GM18517 (cell line): Measurements from ENCODE around the gene SLCO1B3.
"Not testable (repeated sequence)": the region's sequence is repeated elsewhere in the genome, so short reads cannot be mapped to it uniquely, and the experiment has no call there.

Experiments used
- ATAC-seq: cut with Tn5 transposase; IDR thresholded peaks from one replicate; pipeline ENCODE4 v1.9.1; 2021; ENCODE audit warnings: mild to moderate bottlenecking, moderate library complexity; ENCODE audit not compliant: unreplicated experiment

The SLCO1B3 gene

GRCh38 chr12:20810487-20810886 is at the start of gene SLCO1B3:
Gene SLCO1B3 (plus strand): TSS chr12:20810705. CDS start chr12:20815739, 5,034 bp downstream.
- ATAC-seq: no peak

GRCh38 chr12:20777420-20777819 is 33.1 kb upstream of the SLCO1B3 start:
- ATAC-seq: no peak

GRCh38 chr12:20778969-20779368 is 31.5 kb upstream of the SLCO1B3 start:
- ATAC-seq: no peak

GRCh38 chr12:20779971-20780370 is 30.5 kb upstream of the SLCO1B3 start:
- not testable (repeated sequence) for ATAC-seq

GRCh38 chr12:20783796-20784357 is 26.6 kb upstream of the SLCO1B3 start:
- not testable (repeated sequence) for ATAC-seq

GRCh38 chr12:20792971-20793370 is 17.5 kb upstream of the SLCO1B3 start:
- ATAC-seq: no peak

GRCh38 chr12:20798554-20798953 is 12.0 kb upstream of the SLCO1B3 start:
- no peak for ATAC-seq

GRCh38 chr12:20800160-20800559 is 10.3 kb upstream of the SLCO1B3 start:
- ATAC-seq: no peak

- no peak for ATAC-seq
Observed at GRCh38 chr12:20801035-20801434, 9.5 kb upstream of the SLCO1B3 start.

- no peak for ATAC-seq
Observed at GRCh38 chr12:20805921-20806320, 4.6 kb upstream of the SLCO1B3 start.

- ATAC-seq: no peak
Observed at GRCh38 chr12:20807192-20808080, 3.1 kb upstream of the SLCO1B3 start.

- ATAC-seq: no peak
Observed at GRCh38 chr12:20808521-20808920, 2.0 kb upstream of the SLCO1B3 start.

GRCh38 chr12:20815574-20815973 is 5.1 kb downstream of the SLCO1B3 start:
- ATAC-seq: no peak

- no peak for ATAC-seq
Observed at GRCh38 chr12:20822415-20822814, 11.9 kb downstream of the SLCO1B3 start.

- no peak for ATAC-seq
Observed at GRCh38 chr12:20822925-20823324, 12.4 kb downstream of the SLCO1B3 start.

- ATAC-seq: no peak
Observed at GRCh38 chr12:20829919-20830318, 19.4 kb downstream of the SLCO1B3 start.

- no peak for ATAC-seq
Observed at GRCh38 chr12:20830456-20830855, 20.0 kb downstream of the SLCO1B3 start.

- ATAC-seq: no peak
Observed at GRCh38 chr12:20832911-20833310, 22.4 kb downstream of the SLCO1B3 start.

- ATAC-seq: no peak
Observed at GRCh38 chr12:20852649-20853048, 42.1 kb downstream of the SLCO1B3 start.

- no peak for ATAC-seq
Observed at GRCh38 chr12:20863056-20863455, 52.6 kb downstream of the SLCO1B3 start.

- no peak for ATAC-seq
Observed at GRCh38 chr12:20865873-20866272, 55.4 kb downstream of the SLCO1B3 start.

GRCh38 chr12:20868277-20868676 is 57.8 kb downstream of the SLCO1B3 start:
- ATAC-seq: no peak
